ENCODE measurements around the gene IER3.

DNA sequence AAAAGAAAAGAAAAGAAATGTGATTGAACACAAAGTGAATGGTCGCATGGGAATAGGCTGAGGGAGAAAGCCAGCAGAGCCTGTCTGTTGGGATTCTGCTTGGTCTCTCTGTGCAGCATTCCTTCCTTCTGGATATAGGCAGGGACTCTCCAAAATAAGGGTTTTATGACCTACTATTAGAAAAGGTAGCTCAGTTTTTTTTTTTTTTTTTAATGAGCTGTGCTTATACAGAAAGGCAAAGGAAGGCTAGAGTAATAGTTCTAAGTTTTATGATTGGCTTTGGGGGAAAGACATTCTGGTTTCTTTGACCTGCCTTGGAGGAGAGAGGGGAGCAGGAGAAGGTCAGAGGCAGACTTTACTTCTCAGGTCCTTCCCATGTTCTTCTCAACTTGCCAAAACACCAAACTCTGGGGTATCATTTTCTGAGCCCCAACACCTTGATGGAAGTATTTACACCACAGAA, 18.8 kb upstream of the IER3 start:
- TF ChIP-seq, protein P1, sequence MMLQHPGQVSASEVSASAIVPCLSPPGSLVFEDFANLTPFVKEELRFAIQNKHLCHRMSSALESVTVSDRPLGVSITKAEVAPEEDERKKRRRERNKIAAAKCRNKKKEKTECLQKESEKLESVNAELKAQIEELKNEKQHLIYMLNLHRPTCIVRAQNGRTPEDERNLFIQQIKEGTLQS (CRISPR knock-in tag; conservative IDR thresholded peaks at IDR 0.05): no peak
- TF ChIP-seq, protein P2, sequence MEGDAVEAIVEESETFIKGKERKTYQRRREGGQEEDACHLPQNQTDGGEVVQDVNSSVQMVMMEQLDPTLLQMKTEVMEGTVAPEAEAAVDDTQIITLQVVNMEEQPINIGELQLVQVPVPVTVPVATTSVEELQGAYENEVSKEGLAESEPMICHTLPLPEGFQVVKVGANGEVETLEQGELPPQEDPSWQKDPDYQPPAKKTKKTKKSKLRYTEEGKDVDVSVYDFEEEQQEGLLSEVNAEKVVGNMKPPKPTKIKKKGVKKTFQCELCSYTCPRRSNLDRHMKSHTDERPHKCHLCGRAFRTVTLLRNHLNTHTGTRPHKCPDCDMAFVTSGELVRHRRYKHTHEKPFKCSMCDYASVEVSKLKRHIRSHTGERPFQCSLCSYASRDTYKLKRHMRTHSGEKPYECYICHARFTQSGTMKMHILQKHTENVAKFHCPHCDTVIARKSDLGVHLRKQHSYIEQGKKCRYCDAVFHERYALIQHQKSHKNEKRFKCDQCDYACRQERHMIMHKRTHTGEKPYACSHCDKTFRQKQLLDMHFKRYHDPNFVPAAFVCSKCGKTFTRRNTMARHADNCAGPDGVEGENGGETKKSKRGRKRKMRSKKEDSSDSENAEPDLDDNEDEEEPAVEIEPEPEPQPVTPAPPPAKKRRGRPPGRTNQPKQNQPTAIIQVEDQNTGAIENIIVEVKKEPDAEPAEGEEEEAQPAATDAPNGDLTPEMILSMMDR (IDR thresholded peaks at IDR 0.05): no peak
- no peak for TF ChIP-seq ZNF263 (CRISPR knock-in tag; IDR thresholded peaks at IDR 0.05; ENCODE audit: low read depth)

Data from WTC11 (cell line).